MM.1S (cell line): ENCODE data around the gene RXRA.

ENCODE experiments used
- DNase-seq: peaks from one replicate; pipeline ENCODE4 v3.0.0-alpha.2; 2015
- H2AFZ ChIP-seq: fragments of 300-600 bp; sonication (generic); 2 replicates; pipeline ENCODE4 v1.6.0; 2016; ENCODE audit warnings: antibody characterized with exemption, low read length
- H3F3A ChIP-seq: fragments of 300-600 bp; sonication (generic); 2 replicates; pipeline ENCODE4 v1.6.1; 2016; ENCODE audit warnings: mild to moderate bottlenecking, antibody characterized with exemption, low read length, moderate library complexity, mixed read lengths; ENCODE audit not compliant: insufficient read depth
- H3K27ac ChIP-seq: fragments of 300-600 bp; sonication (generic); 2 replicates; pipeline ENCODE4 v1.5.1; 2016; ENCODE audit warnings: mild to moderate bottlenecking, low read length
- H3K27me3 ChIP-seq: fragments of 300-600 bp; sonication (generic); replicated peaks from 2 replicates; pipeline ENCODE4 v1.6.0; 2016; ENCODE audit warnings: low read length; ENCODE audit not compliant: insufficient read depth
- H3K36me3 ChIP-seq: fragments of 300-600 bp; sonication (generic); replicated peaks from 2 replicates; pipeline ENCODE4 v1.6.1; 2016; ENCODE audit warnings: mild to moderate bottlenecking, low read length, mixed read lengths; ENCODE audit not compliant: insufficient read depth
- H3K4me1 ChIP-seq: fragments of 300-600 bp; sonication (generic); 2 replicates; pipeline ENCODE4 v1.6.1; 2016; ENCODE audit warnings: low read length, mixed read lengths
- H3K4me2 ChIP-seq: fragments of 300-600 bp; sonication (generic); 2 replicates; pipeline ENCODE4 v1.6.0; 2016; ENCODE audit warnings: low read depth, low read length
- H3K4me3 ChIP-seq: fragments of 300-600 bp; sonication (generic); 2 replicates; pipeline ENCODE4 v1.5.1; 2016; ENCODE audit warnings: low read length, mixed read lengths
- H3K79me2 ChIP-seq: fragments of 300-600 bp; sonication (generic); 2 replicates; pipeline ENCODE4 v1.6.1; 2016; ENCODE audit warnings: mixed run types, low read length, mixed read lengths
- H3K9ac ChIP-seq: fragments of 300-600 bp; sonication (generic); 2 replicates; pipeline ENCODE4 v1.6.1; 2016; ENCODE audit warnings: low read length, mixed read lengths
- H3K9me2 ChIP-seq: fragments of 300-600 bp; sonication (generic); replicated peaks from 2 replicates; pipeline ENCODE4 v1.6.1; 2016; ENCODE audit warnings: mild to moderate bottlenecking, low read length, mixed read lengths; ENCODE audit not compliant: insufficient read depth
- H3K9me3 ChIP-seq: fragments of 300-600 bp; sonication (generic); replicated peaks from 2 replicates; pipeline ENCODE4 v1.6.1; 2016; ENCODE audit warnings: mild to moderate bottlenecking, low read length, mixed read lengths; ENCODE audit not compliant: insufficient read depth
- H4K20me1 ChIP-seq: fragments of 300-600 bp; sonication (generic); 2 replicates; pipeline ENCODE4 v1.6.1; 2016; ENCODE audit warnings: mild to moderate bottlenecking, low read length, moderate library complexity, mixed read lengths; ENCODE audit not compliant: insufficient read depth
- EZH2 ChIP-seq: fragments of 300-600 bp; sonication (generic); optimal IDR thresholded peaks from 2 replicates; pipeline ENCODE3; 2017; ENCODE audit warnings: low read depth, mild to moderate bottlenecking, antibody characterized with exemption, low read length, mixed read lengths
- EZH2phosphoT487 ChIP-seq: fragments of 300-600 bp; sonication (generic); IDR thresholded peaks from 2 replicates; pipeline ENCODE4 v1.6.1; 2018; ENCODE audit warnings: antibody characterized with exemption, low read length
- TF ChIP-seq, protein P1 (sequence below): fragments of 300-600 bp; sonication (generic); IDR thresholded peaks from 2 replicates; pipeline ENCODE4 v1.5.1; 2016; ENCODE audit warnings: antibody characterized with exemption, low read length, mixed read lengths

RXRA gene

DNA sequence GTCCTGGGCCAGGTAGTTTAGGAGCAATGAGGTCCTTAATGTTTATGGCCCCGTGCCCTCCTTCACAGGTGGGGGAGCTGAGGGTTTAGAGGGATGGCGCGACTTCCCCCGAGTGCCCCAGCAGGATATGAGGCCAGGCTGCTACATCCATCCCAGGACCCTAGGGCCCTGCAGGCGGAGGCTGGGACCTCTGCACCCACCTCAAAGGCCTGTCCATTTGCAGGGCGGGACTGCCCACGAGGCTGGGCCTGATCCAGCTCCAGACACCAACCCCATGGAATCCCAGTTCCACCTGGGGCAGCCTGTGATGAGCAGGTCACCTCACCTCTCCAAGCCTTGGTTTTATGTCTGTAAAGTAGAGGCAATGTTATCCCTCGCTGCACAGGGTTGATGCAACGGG, 142.1 kb downstream of the RXRA start:
- no peaks in the 10 kb centered on the region for H3K9me3 ChIP-seq
- TF ChIP-seq EZH2 (no peak), EZH2phosphoT487 (no peak)
- TF ChIP-seq, protein P1, sequence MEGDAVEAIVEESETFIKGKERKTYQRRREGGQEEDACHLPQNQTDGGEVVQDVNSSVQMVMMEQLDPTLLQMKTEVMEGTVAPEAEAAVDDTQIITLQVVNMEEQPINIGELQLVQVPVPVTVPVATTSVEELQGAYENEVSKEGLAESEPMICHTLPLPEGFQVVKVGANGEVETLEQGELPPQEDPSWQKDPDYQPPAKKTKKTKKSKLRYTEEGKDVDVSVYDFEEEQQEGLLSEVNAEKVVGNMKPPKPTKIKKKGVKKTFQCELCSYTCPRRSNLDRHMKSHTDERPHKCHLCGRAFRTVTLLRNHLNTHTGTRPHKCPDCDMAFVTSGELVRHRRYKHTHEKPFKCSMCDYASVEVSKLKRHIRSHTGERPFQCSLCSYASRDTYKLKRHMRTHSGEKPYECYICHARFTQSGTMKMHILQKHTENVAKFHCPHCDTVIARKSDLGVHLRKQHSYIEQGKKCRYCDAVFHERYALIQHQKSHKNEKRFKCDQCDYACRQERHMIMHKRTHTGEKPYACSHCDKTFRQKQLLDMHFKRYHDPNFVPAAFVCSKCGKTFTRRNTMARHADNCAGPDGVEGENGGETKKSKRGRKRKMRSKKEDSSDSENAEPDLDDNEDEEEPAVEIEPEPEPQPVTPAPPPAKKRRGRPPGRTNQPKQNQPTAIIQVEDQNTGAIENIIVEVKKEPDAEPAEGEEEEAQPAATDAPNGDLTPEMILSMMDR = no peak
- H3K27me3 ChIP-seq = peaks cover 51% of the 10 kb centered on the region
- H3K4me2 ChIP-seq = no peak overlapping the region
- no peaks in the 10 kb centered on the region for H3K36me3 ChIP-seq
- H3K9ac ChIP-seq = no peak overlapping the region
- no peaks in the 10 kb centered on the region for H3K9me2 ChIP-seq
- no peak for DNase-seq
- no peaks in the 10 kb centered on the region for H3K4me1 ChIP-seq
- no peaks in the 10 kb centered on the region for H3K79me2 ChIP-seq
- H3F3A ChIP-seq = no peaks in the 10 kb centered on the region
- no peak overlapping the region for H2AFZ ChIP-seq
- H4K20me1 ChIP-seq = no peaks in the 10 kb centered on the region
- H3K4me3 ChIP-seq = no peak overlapping the region
- no peak overlapping the region for H3K27ac ChIP-seq

DNA sequence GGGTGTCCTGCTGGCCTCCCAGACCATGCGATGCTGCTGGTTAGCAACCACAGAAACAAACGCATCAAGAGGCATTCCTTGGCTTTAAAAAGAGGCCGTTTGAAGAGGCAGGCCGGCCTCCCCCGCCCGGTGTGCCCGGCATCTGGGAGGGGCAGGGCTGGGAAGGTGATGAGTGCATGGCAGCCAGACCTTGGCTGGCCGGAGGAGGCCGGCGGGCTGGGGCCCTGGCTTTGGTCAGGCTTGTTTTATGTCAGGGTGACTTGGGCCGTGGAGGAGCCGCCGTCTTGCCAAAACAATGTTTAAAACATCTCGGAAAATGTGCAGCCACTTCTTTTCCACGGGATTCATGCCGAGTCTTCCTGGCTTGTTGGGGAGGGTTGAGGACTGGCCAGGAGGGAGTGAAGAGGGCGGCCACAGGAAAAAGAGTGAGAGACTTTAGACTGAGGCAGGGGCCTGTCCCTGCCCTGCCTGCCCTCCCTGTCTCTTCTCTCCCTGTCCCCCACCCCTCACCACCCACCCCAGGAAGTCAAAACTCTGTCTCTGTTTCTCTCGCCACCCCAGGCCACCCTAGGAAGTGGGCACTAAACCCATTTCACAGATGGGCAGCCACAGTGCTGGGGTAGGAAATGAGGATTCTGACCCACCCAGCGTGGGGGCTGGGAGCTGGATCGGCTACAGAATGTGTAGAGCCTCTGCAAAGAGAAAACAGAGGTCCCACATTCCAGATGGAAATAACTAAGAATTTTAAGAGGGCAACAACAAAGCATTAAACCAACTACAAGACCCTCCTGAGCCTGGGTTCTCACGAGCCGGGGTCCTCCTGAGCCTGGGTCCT, 143.0 kb downstream of the RXRA start:
- Histone ChIP-seq H3K9me3 (no peaks in the 10 kb centered on the region), H3K4me3 (no peak overlapping the region), H3K79me2 (no peaks in the 10 kb centered on the region), H3K27me3 (peaks cover 51% of the 10 kb centered on the region), H2AFZ (no peak overlapping the region), H3K9me2 (no peaks in the 10 kb centered on the region), H4K20me1 (no peaks in the 10 kb centered on the region), H3F3A (no peaks in the 10 kb centered on the region), H3K9ac (no peak overlapping the region), H3K4me1 (no peaks in the 10 kb centered on the region), H3K27ac (no peak overlapping the region), H3K36me3 (no peaks in the 10 kb centered on the region), H3K4me2 (no peak overlapping the region)
- DNase-seq = no peak
- TF ChIP-seq EZH2phosphoT487 (no peak), EZH2 (no peak)
- TF ChIP-seq, protein P1 = no peak

DNA sequence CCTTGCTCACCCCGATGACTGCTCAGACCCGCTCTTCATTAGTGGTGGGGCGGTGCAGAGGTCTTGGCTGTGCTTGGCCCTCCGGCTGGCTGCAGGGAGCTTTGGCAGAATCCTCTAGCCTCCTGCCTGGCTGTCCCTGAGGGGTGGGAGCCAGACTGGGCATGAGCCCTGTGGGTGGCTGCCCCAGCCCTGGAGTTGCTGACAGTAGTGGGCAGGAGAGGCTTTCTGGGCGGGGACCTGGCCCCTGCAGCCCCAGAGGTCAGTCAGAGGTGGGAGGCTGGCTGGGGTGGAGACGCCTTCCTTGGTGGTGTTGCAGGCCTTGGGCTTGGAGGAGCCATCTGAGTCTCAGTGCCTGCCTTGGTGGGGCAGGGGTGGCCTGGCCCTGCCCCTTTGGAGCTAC, 146.0 kb downstream of the RXRA start:
- Histone ChIP-seq H3K4me2 (no peak overlapping the region), H4K20me1 (no peaks in the 10 kb centered on the region), H3K4me3 (no peak overlapping the region), H3F3A (no peaks in the 10 kb centered on the region), H3K79me2 (no peaks in the 10 kb centered on the region), H3K36me3 (no peaks in the 10 kb centered on the region), H3K9me2 (no peaks in the 10 kb centered on the region), H3K9me3 (no peaks in the 10 kb centered on the region), H3K27me3 (peaks cover 64% of the 10 kb centered on the region), H2AFZ (no peak overlapping the region), H3K4me1 (no peaks in the 10 kb centered on the region), H3K9ac (no peak overlapping the region), H3K27ac (no peak overlapping the region)
- no peak for DNase-seq
- TF ChIP-seq, protein P1 = no peak
- no peak for TF ChIP-seq EZH2
- no peak for TF ChIP-seq EZH2phosphoT487
